ENCODE results near the gene CDC16.

GRCh38 chr13:114279758-114280355, 45.2 kb downstream of the CDC16 start:
- TF ChIP-seq GATA2 (IDR thresholded peaks at IDR 0.05; ENCODE audit: low read depth, low read length): no peak
- no peak for TF ChIP-seq GATA3 (IDR thresholded peaks at IDR 0.05; ENCODE audit: low read depth, low read length)

Measured in SH-SY5Y (cell line).